Fibroblast of pulmonary artery (primary cell): Measurements from ENCODE around the gene L3MBTL1.
"Not testable (repeated sequence)": the region's sequence is repeated elsewhere in the genome, so short reads cannot be mapped to it uniquely, and the experiment has no call there.

ENCODE experiments used
- DNase-seq: peaks from one replicate; pipeline ENCODE4 v3.0.0-alpha.2; 2010; ENCODE audit warnings: low read depth
- H3K4me3 ChIP-seq: replicated peaks from 2 replicates; pipeline ENCODE4 v1.5.1; 2011; ENCODE audit warnings: low read depth, mild to moderate bottlenecking, control low read depth, low read length, moderate library complexity
- TF ChIP-seq, protein P1 (sequence below): IDR thresholded peaks from 2 replicates; pipeline ENCODE4 v1.5.1; 2011; ENCODE audit warnings: mild to moderate bottlenecking, control low read depth, low read length, inconsistent platforms; ENCODE audit errors: missing control alignments

L3MBTL1 gene

GRCh38 chr20:43473381-43473704, 34.2 kb upstream of the L3MBTL1 start:
- H3K4me3 ChIP-seq: no peak overlapping the region
- no peak for DNase-seq

GRCh38 chr20:43477193-43477592, 30.3 kb upstream of the L3MBTL1 start:
- TF ChIP-seq, protein P1, sequence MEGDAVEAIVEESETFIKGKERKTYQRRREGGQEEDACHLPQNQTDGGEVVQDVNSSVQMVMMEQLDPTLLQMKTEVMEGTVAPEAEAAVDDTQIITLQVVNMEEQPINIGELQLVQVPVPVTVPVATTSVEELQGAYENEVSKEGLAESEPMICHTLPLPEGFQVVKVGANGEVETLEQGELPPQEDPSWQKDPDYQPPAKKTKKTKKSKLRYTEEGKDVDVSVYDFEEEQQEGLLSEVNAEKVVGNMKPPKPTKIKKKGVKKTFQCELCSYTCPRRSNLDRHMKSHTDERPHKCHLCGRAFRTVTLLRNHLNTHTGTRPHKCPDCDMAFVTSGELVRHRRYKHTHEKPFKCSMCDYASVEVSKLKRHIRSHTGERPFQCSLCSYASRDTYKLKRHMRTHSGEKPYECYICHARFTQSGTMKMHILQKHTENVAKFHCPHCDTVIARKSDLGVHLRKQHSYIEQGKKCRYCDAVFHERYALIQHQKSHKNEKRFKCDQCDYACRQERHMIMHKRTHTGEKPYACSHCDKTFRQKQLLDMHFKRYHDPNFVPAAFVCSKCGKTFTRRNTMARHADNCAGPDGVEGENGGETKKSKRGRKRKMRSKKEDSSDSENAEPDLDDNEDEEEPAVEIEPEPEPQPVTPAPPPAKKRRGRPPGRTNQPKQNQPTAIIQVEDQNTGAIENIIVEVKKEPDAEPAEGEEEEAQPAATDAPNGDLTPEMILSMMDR: no peak
- DNase-seq: no peak
- H3K4me3 ChIP-seq: no peak overlapping the region

More at GRCh38 chr20:43473381-43473704, 34.2 kb upstream of the L3MBTL1 start:
- TF ChIP-seq, protein P1: no peak

- no peak for DNase-seq
- TF ChIP-seq, protein P1: no peak
- no peak overlapping the region for H3K4me3 ChIP-seq
Observed at GRCh38 chr20:43477619-43478018, 29.9 kb upstream of the L3MBTL1 start.

GRCh38 chr20:43490038-43490437, 17.5 kb upstream of the L3MBTL1 start:
- DNase-seq: no peak
- no peak overlapping the region for H3K4me3 ChIP-seq
- TF ChIP-seq, protein P1: no peak

DNA sequence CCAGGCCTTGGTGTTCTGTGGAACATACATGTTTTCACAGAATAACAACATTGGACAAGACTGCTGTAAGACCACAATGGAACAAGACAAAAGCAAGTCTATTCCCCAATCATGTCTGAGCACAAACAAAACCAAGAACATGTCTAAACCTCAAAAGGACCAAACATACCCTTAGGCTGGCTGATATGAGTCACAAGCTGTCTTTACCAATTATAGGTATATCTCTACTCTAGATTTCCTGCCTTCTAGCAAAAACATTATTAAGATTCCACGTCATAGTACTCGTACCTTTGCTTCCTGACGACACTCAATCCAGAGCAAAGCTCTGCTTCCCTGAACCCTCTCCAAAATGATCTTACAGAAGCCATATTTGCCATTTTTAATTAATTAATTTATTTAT, 15.4 kb upstream of the L3MBTL1 start:
- H3K4me3 ChIP-seq: no peak overlapping the region
- DNase-seq: no peak
- TF ChIP-seq, protein P1: no peak

DNA sequence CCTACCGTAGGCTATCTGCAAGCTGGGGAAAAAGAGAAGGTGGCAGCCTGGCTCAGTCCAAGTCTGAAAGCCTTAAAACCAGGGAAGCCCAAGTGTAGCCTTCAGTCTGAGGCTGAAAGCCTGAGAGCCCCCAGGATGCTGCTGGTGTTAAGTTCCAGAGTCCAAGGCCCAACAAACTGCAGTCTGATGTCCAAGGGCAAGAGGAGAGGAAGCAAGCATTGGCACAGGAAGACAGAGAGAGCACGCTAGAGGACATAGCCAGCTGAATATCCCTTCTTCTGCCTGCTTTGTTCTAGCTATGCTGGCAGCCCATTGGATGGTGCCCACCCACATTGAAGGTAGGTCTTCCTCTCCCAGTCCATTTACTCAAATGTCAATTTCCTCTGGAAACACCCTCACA, 12.1 kb upstream of the L3MBTL1 start:
- DNase-seq: no peak
- TF ChIP-seq, protein P1: no peak
- no peak overlapping the region for H3K4me3 ChIP-seq

DNA sequence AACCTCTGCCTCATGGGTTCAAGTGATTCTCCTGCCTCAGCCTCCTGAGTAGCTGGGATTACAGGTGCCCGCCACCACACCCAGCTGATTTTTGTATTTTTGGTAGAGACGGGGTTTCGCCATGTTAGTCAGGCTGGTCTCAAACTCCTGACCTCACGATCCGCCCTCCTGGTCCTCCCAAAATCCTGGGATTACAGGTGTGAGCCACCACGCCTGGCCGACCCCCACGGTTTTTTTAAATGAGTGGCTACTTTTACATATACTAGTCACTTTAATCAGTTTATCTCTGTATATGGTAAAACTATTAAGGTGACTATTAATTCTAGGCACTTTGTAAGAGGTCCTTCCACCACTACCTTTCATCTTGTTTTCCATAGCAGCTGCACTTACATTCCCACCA, 5.5 kb upstream of the L3MBTL1 start:
- not testable (repeated sequence) for H3K4me3 ChIP-seq, DNase-seq

- no peak overlapping the region for H3K4me3 ChIP-seq
- TF ChIP-seq, protein P1: no peak
- DNase-seq: no peak
Observed at GRCh38 chr20:43506238-43506637, 1.3 kb upstream of the L3MBTL1 start.
